ENCODE results near the gene PKNOX2.

GRCh38 chr11:125331357-125332035 is 166.9 kb downstream of the PKNOX2 start:
- TF ChIP-seq, protein P1, sequence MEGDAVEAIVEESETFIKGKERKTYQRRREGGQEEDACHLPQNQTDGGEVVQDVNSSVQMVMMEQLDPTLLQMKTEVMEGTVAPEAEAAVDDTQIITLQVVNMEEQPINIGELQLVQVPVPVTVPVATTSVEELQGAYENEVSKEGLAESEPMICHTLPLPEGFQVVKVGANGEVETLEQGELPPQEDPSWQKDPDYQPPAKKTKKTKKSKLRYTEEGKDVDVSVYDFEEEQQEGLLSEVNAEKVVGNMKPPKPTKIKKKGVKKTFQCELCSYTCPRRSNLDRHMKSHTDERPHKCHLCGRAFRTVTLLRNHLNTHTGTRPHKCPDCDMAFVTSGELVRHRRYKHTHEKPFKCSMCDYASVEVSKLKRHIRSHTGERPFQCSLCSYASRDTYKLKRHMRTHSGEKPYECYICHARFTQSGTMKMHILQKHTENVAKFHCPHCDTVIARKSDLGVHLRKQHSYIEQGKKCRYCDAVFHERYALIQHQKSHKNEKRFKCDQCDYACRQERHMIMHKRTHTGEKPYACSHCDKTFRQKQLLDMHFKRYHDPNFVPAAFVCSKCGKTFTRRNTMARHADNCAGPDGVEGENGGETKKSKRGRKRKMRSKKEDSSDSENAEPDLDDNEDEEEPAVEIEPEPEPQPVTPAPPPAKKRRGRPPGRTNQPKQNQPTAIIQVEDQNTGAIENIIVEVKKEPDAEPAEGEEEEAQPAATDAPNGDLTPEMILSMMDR (conservative IDR thresholded peaks at IDR 0.05; ENCODE audit: low read length), result no peak
- no peak for TF ChIP-seq EZH2phosphoT487 (IDR thresholded peaks at IDR 0.05; ENCODE audit: borderline replicate concordance, low read depth, low read length)

Data from OCI-LY7 (cell line).